ENCODE measurements around the gene C2orf42. TPM values are rescaled to one million over a fixed set of nuclear protein-coding genes. Genes with fewer than 3 reads are reported as not detected.
A peak's percentile ranks its signal among the peaks of the same experiment; 100 is the strongest.

The C2orf42 gene
- total and polyA plus RNA-seq, 10 of the 15 experiments (the other 5 are each of a cell fraction or from before 2014, with no cell fraction given): 5.5 to 19.8 (median 11.5) TPM

GRCh38 chr2:70128005-70128404 lies 62.8 kb downstream of the C2orf42 start (continued):
- 0 out of 2 replicates have a peak, but pooled peaks have one; percentile 14 for TF ChIP-seq ATF7 (IDR thresholded peaks at IDR 0.05; ENCODE audit: low read depth)
- no peak for TF ChIP-seq CHD4 (IDR thresholded peaks at IDR 0.05)
- TF ChIP-seq STAT1 (conservative IDR thresholded peaks at IDR 0.05): no peak
- TF ChIP-seq, protein P1, sequence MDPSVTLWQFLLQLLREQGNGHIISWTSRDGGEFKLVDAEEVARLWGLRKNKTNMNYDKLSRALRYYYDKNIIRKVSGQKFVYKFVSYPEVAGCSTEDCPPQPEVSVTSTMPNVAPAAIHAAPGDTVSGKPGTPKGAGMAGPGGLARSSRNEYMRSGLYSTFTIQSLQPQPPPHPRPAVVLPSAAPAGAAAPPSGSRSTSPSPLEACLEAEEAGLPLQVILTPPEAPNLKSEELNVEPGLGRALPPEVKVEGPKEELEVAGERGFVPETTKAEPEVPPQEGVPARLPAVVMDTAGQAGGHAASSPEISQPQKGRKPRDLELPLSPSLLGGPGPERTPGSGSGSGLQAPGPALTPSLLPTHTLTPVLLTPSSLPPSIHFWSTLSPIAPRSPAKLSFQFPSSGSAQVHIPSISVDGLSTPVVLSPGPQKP (IDR thresholded peaks at IDR 0.05; ENCODE audit: low read depth, low read length): no peak
- TF ChIP-seq CBX3 (IDR thresholded peaks at IDR 0.05; ENCODE audit: borderline replicate concordance, low read depth): no peak
- TF ChIP-seq KLF5 (IDR thresholded peaks at IDR 0.05; ENCODE audit: partially characterized antibody): no peak
- TF ChIP-seq, protein P2, sequence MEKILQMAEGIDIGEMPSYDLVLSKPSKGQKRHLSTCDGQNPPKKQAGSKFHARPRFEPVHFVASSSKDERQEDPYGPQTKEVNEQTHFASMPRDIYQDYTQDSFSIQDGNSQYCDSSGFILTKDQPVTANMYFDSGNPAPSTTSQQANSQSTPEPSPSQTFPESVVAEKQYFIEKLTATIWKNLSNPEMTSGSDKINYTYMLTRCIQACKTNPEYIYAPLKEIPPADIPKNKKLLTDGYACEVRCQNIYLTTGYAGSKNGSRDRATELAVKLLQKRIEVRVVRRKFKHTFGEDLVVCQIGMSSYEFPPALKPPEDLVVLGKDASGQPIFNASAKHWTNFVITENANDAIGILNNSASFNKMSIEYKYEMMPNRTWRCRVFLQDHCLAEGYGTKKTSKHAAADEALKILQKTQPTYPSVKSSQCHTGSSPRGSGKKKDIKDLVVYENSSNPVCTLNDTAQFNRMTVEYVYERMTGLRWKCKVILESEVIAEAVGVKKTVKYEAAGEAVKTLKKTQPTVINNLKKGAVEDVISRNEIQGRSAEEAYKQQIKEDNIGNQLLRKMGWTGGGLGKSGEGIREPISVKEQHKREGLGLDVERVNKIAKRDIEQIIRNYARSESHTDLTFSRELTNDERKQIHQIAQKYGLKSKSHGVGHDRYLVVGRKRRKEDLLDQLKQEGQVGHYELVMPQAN (conservative IDR thresholded peaks at IDR 0.05): no peak
- TF ChIP-seq CBX5 (IDR thresholded peaks at IDR 0.05; ENCODE audit: low read depth): no peak
- TF ChIP-seq IRF5 (IDR thresholded peaks at IDR 0.05; ENCODE audit: borderline replicate concordance): no peak
- TF ChIP-seq REST (IDR thresholded peaks at IDR 0.05; ENCODE audit: low read depth, low read length): no peak
- no peak for TF ChIP-seq RELA (IDR thresholded peaks at IDR 0.05; ENCODE audit: borderline replicate concordance, partially characterized antibody)
- TF ChIP-seq PML (IDR thresholded peaks at IDR 0.05; ENCODE audit: low read length): no peak
- no peak for TF ChIP-seq TAF1 (IDR thresholded peaks at IDR 0.05; ENCODE audit: borderline replicate concordance, low read depth, low read length)
- peak; percentile 79 for TF ChIP-seq ZNF687 (IDR thresholded peaks at IDR 0.05)
- no peak for TF ChIP-seq SREBF1 (IDR thresholded peaks at IDR 0.05; ENCODE audit: low read length)
